ENCODE data around the gene FAM78A.

DNA sequence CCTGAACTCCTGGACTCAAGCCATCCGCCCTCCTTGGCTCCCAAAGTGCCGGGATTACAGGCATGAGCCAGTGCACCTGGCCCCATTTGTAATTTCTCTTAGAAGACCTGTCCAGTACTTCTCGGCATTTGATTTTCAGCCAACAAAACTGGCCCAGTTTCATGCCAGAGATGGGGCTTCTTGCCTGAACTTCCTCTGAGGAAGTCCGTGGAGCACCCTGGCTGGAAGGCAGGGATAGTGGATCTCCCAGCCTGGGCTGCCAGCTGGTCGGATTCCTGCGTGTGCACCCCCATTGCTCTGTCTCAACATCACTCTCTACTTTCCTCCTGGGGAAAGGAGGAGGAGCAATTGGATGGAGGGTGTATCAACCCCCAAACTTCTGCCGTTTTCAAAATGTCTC lies 39.0 kb downstream of the FAM78A start:
- no peak for TF ChIP-seq POLR2A (IDR thresholded peaks at IDR 0.05; ENCODE audit: low read depth, low read length)
- no peak for TF ChIP-seq POU2F2 (IDR thresholded peaks at IDR 0.05; ENCODE audit: low read depth, low read length)

Data from GM12891 (cell line).